HG03064 (cell line): ENCODE data around the gene RBM17.
"Not testable (repeated sequence)": the region's sequence is repeated elsewhere in the genome, so short reads cannot be mapped to it uniquely, and the experiment has no call there.

ENCODE experiments used
- ATAC-seq: cut with Tn5 transposase; IDR thresholded peaks from one replicate; pipeline ENCODE4 v1.9.1; 2021; ENCODE audit warnings: low read depth; ENCODE audit not compliant: unreplicated experiment

The RBM17 gene

DNA sequence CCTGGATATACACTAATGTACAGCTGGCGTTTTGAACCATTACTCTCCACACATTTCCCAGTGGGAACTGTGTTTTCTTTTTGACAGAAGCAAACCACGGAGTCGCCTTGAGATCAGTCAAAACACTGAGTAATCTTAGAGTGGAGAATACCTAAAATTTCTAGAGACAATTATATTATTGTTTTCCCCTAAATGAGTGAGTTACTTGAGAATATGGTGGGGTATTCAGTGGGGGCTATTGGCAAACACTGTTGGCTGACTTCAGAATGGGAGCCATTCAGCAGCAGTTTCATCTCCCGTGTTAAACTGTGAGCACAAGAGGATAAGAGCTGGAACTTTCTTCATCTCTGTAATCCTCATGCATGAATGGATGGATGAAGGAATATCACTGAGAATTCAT, 32.9 kb upstream of the RBM17 start:
- ATAC-seq = no peak

DNA sequence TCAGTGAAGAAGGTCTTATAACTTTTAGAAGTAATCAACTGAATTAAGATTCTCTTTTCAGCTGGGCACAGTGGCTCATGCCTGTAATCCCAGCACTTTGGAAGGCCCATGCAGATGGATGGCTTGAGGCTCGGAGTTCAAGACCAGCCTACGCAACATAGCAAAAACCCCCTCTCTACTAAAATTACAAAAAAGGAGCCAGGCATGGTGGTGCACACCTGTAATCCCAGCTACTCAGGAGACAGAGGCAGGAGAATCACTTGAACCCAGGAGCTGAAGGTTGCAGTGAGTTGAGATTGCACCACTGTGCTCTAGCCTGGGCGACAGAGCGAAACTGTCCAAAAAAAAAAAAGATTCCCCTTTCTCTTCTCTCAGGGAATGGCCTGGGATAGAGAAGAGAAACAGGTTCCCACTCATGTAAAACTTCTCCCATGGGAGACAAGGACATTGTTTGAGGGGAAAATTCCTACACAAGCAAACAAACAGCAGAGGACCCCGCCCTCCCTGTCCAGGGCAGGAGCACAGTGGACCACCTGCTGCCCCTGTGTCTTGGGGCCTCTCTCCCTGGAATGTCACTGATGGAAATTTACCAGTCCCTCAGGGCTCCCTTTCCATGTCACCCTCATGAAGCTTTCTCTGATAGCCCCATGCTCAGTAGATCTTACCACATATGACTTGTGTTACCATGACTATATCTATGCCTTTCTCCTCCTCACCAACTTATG, 32.3 kb upstream of the RBM17 start:
- no peak for ATAC-seq

GRCh38 chr10:6058682-6059475, 30.0 kb upstream of the RBM17 start:
- no peak for ATAC-seq

- ATAC-seq = no peak
Measured at GRCh38 chr10:6059506-6059905, 29.3 kb upstream of the RBM17 start.

GRCh38 chr10:6061056-6061455, 27.8 kb upstream of the RBM17 start:
- no peak for ATAC-seq

DNA sequence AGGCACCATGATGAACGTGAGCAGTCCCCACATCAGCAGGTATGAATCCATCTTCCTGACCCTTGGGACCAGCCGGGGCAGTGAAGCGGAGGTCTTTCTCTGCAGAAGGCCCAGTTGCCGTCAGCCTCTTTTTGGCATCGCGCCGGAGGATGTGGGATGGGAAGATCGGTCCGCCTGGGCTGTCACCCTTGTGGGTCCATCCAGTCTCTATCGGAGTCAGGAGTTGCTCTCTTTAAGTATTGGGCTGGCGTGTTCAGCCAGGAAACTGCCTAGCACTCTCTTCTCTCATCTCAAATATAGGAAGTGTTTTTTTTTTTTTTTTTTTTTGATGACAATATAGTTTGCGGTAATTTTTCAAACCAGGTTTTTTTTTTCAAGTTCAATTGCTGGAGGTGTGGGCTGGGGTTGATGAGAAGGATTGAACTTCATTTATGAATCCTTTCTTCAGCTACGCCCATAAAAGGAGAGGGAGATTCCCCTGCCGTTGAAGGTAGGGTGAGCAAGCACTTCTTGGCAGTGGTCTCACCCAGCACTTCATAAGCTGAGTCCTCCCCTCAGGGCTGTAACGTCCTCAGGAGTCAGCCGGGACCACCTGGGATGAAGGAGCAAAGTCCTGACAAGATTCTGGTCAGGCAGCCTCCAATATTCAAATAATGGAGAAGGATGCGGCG, 26.6 kb upstream of the RBM17 start, which contains the start of gene IL2RA:
IL2RA (minus strand) TSS at position 267 of the 671 bp plus-strand sequence; CDS start at position 51, 216 bp downstream.
- ATAC-seq = no peak

DNA sequence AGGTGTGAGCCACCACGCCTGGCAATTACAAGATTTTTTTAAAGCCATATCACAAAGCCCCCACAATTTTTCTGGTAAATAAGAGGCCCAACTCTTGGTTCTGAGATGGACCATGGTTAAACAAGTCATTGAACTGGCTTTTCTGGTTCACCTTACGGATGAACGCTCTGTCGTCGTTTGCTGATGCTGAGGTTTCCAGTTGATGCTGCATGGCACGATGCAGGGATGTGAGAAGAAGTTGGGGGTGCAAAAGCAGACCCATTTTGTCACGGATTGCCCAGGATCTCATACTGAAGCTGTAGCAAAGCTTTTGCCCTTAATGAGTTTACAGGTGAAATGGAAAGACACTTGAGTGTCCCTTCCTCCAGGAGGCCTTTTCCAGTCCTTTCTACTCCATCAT, 24.7 kb upstream of the RBM17 start:
- no peak for ATAC-seq

- ATAC-seq = not testable (repeated sequence)
Measured at GRCh38 chr10:6064726-6065125, 24.1 kb upstream of the RBM17 start.

DNA sequence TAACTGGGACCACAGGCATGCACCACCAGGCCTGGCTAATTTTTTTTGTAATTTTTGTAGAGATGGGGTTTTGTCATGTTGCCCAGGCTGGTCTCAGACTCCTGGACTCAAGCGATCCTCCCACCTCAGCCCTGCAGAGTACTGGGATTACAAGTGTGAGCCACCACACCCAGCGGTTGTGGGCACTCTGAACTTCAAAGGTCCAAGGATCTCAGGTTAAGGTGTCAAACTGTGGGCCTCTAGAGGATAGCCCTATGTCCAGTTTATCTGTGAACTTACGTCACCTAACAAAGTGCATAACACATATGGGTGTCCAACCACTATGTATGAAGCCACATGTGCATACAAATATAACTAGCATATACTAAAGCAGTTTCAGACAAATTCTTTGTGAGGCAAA, 23.4 kb upstream of the RBM17 start:
- ATAC-seq = no peak

DNA sequence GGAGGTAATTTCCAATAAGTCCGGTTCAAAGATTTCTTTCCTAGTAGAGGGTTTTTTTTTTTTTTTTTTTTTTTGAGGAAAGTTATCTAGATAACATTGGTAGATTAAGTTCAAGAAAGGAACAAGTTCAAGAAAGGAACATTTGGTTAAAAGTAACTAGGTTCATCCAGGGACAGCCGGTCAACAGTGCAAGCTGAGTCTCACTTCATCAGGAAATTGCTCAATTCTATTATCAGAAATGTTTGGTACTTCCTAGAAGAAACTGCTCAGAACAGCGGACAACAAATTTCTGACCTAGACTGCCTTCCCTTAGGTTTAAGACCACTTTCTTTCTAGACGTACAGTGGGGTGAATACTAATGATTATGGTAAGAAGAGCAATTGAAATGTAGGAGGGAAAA, 23.0 kb upstream of the RBM17 start:
- ATAC-seq = no peak

- no peak for ATAC-seq
Measured at GRCh38 chr10:6067457-6067856, 21.4 kb upstream of the RBM17 start.

- ATAC-seq = no peak
Measured at GRCh38 chr10:6068006-6068405, 20.8 kb upstream of the RBM17 start.

DNA sequence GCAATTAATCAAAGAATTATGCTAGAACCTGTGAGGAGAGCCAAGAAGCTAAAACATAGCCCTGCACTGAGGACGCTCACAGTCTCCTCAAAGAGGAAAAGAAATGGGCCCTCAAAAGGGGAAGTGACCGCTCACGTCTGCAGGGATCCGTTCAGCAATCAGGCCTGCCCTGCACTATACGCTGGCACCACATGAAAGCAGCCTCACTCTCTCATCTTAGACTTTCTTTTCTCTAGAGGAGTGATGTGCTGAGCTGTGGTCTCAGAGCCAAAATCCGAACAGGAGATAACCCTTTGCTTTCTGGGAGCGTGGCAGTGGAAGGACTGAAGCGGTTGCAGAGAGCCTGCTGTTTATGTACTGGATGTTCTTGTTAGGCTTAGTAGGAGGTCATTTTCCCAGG, 20.4 kb upstream of the RBM17 start:
- ATAC-seq = peak; percentile 46

DNA sequence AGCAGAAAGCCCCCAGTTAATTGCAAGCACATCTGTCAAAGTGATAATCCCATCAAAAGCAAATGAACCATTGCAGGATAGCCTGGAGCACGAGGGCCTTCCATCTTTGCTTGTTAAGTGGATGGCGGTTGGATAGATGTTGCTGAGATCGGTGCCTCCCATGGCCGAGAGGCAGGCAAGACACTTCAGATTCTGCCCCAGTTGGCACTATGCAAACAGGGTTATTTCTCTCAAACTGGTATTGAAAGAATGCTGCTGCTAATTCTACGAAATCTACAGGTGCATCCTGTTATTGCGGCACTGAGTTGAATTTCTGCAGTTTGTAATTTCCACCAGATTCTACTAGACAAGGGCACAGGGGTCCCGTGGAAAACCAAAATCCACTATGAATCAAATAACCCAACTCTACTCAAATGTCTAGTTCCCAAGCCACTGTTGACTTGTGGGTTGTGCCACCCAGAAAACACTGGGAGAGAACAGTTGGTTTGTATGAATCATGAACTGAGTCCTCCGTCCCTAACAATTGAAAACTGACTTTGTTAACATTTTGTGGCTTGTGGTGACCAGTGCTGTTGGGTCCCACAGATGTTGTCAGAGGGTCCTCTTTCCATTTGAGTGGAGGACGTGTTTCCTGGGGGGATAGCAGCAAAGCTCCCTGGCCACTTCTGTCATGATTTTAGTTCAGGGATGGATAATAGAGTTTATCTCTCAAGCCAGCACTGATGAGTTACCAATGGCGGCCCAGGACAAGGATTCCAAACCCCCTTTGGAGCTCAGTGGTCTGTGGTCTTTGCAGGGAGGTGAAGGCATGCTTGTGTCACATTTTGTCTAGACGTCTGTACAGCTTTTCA, 19.5 kb upstream of the RBM17 start:
- no peak for ATAC-seq

DNA sequence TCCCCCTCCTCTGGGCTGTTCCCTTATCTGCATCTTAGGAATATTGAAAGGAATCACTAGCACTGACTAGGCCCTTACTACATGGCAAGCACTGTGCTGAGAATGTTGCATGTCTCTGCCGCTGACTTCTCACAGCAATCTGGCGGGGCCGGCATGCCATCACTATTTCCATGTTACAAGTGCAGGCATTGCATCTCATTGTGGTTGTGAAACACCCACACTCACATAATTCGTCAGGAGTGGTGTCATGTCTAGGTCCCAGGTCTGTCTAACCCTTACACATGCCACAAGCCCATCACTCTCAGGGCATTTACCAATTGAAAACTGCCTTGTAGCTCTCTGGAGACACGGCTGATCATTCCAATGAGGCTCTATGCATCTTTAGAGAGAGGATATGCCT, 18.2 kb upstream of the RBM17 start:
- ATAC-seq = no peak

DNA sequence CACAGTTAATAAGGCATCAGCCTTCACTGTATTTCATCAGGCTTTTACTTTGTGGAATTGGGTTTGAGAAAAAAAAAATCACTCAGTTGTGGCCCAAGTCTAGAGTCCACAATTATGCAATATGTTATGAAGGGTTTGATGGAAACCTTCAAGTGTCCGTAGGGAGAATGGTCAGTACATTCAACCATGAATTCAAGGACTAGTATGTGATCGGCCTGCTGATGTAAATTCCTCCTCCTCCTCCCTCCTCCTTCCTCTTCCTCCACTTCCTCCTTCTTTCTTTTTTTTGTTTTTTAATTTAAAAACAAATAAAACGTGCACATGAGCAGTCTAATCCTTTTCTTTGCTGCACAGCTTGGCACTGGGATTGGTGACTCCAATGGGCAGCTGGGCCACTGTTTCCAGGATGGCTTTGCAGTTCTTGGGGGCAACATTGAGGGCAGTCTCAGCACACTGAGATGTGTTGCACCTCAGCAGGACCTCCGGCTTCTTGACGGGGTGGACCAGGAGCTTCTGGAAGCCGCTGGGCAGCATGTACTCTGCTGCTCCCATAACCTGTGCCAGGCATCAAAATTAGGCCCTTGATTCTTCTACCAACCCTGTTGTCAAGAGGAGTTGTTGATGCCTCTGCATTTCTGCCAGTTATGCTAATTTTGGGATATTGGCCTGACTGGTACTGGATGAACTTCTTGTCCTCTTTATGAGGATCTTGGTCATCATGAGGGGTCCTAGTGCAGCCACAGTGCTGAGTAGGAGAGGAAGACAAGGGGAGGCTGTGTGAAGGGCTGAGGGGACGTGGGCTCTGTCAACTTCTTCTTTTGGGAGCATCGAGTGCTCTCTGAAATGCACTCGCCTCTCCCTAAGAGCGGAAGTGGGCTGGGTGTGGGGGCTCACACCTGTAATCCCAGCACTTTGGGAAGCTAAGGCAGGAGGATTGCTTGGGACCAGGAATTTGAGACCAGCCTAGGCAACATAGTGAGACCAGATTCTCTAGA, 17.4 kb upstream of the RBM17 start:
- no peak for ATAC-seq

GRCh38 chr10:6072215-6072934, 16.5 kb upstream of the RBM17 start:
- ATAC-seq = peak; percentile 46

GRCh38 chr10:6074489-6075301, 14.1 kb upstream of the RBM17 start:
- ATAC-seq = no peak
